ENCODE data around the gene HIVEP3.

DNA sequence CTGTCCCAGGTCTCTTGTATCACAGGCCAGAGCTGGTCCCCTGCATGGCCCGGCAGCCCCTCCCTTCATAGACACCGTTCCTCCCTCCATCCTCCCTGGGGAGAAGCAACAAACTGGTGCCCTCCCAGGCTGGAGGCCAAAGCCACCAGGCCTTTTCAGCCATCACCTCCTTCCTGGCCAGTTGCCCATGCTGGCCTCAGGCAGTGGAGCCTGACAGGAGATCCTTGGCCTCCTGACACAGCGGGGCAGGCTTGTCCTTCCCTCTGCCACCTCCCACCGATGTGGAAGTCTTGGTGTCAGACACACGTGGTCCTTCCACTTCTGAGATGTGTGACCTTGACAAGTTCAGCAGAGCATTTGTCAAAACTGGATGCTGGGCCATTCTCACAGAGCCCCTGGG, 206.0 kb downstream of the HIVEP3 start:
- TF ChIP-seq POLR2AphosphoS5 (IDR thresholded peaks at IDR 0.05; ENCODE audit: low read depth, low read length), result no peak
- TF ChIP-seq, protein P1, sequence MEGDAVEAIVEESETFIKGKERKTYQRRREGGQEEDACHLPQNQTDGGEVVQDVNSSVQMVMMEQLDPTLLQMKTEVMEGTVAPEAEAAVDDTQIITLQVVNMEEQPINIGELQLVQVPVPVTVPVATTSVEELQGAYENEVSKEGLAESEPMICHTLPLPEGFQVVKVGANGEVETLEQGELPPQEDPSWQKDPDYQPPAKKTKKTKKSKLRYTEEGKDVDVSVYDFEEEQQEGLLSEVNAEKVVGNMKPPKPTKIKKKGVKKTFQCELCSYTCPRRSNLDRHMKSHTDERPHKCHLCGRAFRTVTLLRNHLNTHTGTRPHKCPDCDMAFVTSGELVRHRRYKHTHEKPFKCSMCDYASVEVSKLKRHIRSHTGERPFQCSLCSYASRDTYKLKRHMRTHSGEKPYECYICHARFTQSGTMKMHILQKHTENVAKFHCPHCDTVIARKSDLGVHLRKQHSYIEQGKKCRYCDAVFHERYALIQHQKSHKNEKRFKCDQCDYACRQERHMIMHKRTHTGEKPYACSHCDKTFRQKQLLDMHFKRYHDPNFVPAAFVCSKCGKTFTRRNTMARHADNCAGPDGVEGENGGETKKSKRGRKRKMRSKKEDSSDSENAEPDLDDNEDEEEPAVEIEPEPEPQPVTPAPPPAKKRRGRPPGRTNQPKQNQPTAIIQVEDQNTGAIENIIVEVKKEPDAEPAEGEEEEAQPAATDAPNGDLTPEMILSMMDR (IDR thresholded peaks at IDR 0.05), result no peak
- TF ChIP-seq, protein P2, sequence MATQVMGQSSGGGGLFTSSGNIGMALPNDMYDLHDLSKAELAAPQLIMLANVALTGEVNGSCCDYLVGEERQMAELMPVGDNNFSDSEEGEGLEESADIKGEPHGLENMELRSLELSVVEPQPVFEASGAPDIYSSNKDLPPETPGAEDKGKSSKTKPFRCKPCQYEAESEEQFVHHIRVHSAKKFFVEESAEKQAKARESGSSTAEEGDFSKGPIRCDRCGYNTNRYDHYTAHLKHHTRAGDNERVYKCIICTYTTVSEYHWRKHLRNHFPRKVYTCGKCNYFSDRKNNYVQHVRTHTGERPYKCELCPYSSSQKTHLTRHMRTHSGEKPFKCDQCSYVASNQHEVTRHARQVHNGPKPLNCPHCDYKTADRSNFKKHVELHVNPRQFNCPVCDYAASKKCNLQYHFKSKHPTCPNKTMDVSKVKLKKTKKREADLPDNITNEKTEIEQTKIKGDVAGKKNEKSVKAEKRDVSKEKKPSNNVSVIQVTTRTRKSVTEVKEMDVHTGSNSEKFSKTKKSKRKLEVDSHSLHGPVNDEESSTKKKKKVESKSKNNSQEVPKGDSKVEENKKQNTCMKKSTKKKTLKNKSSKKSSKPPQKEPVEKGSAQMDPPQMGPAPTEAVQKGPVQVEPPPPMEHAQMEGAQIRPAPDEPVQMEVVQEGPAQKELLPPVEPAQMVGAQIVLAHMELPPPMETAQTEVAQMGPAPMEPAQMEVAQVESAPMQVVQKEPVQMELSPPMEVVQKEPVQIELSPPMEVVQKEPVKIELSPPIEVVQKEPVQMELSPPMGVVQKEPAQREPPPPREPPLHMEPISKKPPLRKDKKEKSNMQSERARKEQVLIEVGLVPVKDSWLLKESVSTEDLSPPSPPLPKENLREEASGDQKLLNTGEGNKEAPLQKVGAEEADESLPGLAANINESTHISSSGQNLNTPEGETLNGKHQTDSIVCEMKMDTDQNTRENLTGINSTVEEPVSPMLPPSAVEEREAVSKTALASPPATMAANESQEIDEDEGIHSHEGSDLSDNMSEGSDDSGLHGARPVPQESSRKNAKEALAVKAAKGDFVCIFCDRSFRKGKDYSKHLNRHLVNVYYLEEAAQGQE (IDR thresholded peaks at IDR 0.05; ENCODE audit: insufficient read depth in 1 of 2, low read depth in 2 of 2, low read length in 1 of 2), result no peak

Measured in Panc1 (cell line).